Upper lobe of left lung (tissue), 6 donors: ENCODE results near the gene NRXN3. TPM values are rescaled to one million over a fixed set of nuclear protein-coding genes. Genes with fewer than 3 reads are reported as not detected.
"Not testable (repeated sequence)": the region's sequence is repeated elsewhere in the genome, so short reads cannot be mapped to it uniquely, and the experiment has no call there.

ENCODE experiments used
- ATAC-seq, 2 donors: fragments of 200-7000 bp; cut with Tn5 transposase; one replicate each; pipeline ENCODE4 v1.9.1; 2022; ENCODE audit warnings: mild to moderate bottlenecking in 2 of 2, moderate library complexity in 2 of 2; ENCODE audit not compliant: low FRiP score in 2 of 2
- DNase-seq, 2 donors: peaks; one replicate each; pipeline ENCODE4 v3.0.0-alpha.2; 2019 to 2020
- H3K27ac ChIP-seq, 4 donors: fragments of 200-600 bp; sonication (generic); one replicate each; pipeline ENCODE4 v1.5.1; 2016 to 2019
- H3K27me3 ChIP-seq, 4 donors: fragments of 200-600 bp; sonication (generic); one replicate each; pipeline ENCODE4 v1.5.1; 2017 to 2019
- H3K36me3 ChIP-seq, 4 donors: fragments of 200-600 bp; sonication (generic); one replicate each; pipeline ENCODE4 v1.5.1; 2016 to 2019
- H3K4me1 ChIP-seq, 4 donors: fragments of 200-600 bp; sonication (generic); one replicate each; pipeline ENCODE4 v1.5.1; 2018 to 2019
- H3K4me3 ChIP-seq, 4 donors: fragments of 200-600 bp; sonication (generic); one replicate each; pipeline ENCODE4 v1.5.1; 2017 to 2019; ENCODE audit warnings: mild to moderate bottlenecking in 2 of 4, moderate library complexity in 1 of 4
- H3K9me3 ChIP-seq, 4 donors: fragments of 200-600 bp; sonication (generic); one replicate each; pipeline ENCODE4 v1.5.1; 2018 to 2019
- CTCF ChIP-seq, 6 experiments: fragments of 450-650 bp in 4 of 6; fragments of 200-600 bp in 2 of 6; sonication (generic) in 2 of 6; IDR thresholded peaks; one replicate each; pipeline ENCODE4 v1.5.1; 2016 to 2019; ENCODE audit warnings: antibody characterized with exemption in 6 of 6
- EP300 ChIP-seq, 4 donors: sonication (generic); formaldehyde crosslinking; IDR thresholded peaks; one replicate each; pipeline ENCODE4 v1.5.1; 2017; ENCODE audit warnings: antibody characterized with exemption in 4 of 4, control low read depth in 2 of 4
- POLR2A ChIP-seq, 4 donors: fragments of 450-650 bp; IDR thresholded peaks; one replicate each; pipeline ENCODE4 v1.5.1; 2016 to 2017; ENCODE audit warnings: antibody characterized with exemption in 4 of 4, mild to moderate bottlenecking in 2 of 4
- POLR2AphosphoS5 ChIP-seq, 2 donors: sonication (generic); formaldehyde crosslinking; IDR thresholded peaks; one replicate each; pipeline ENCODE4 v1.5.1; 2017; ENCODE audit warnings: antibody characterized with exemption in 2 of 2
- WGBS, 2 donors: methylation state at CpG; one replicate each; pipeline ENCODE4 v1.1.5; 2017 to 2018; 5-methylcytosine and 5-hydroxymethylcytosine counted together
- total RNA-seq, 6 donors: library from RNA; depleted of rRNA in 4 of 6; stranded (reverse); fragments of >200 nt in 4 of 6; gene quantifications; one replicate each; pipeline versions ENCODE4 v1.1.0 to v1.2.1, GENCODE V29; 2016 to 2021
- donor health status: DM: no; HTN: no; CAD: no; lungs with moderate emphysema.
- donor health status: DM: no; HTN: yes; CAD: no; lungs with severe emphysema.

The NRXN3 gene
- total RNA-seq, 6 donors from 2014 or later = 4.4 to 14.9 (median 7.2) TPM

GRCh38 chr14:78524196-78524595 is 354.0 kb downstream of the NRXN3 start:
- H3K36me3 ChIP-seq = no peaks in the 10 kb centered on the region
- H3K9me3 ChIP-seq = no peaks in the 10 kb centered on the region
- H3K4me3 ChIP-seq = no peak overlapping the region
- no peak overlapping the region for H3K27ac ChIP-seq
- H3K27me3 ChIP-seq = no peaks in the 10 kb centered on the region
- 74 to 76% methylated on average over 7 of the region's 7 CpGs for WGBS, 2 donors
- no peak for DNase-seq
- no peaks in the 10 kb centered on the region for H3K4me1 ChIP-seq
- no peak for ATAC-seq
- TF ChIP-seq EP300 (IDR thresholded peaks at IDR 0.05) = no peak
- no peak for TF ChIP-seq CTCF (IDR thresholded peaks at IDR 0.05)
- TF ChIP-seq POLR2AphosphoS5 (IDR thresholded peaks at IDR 0.05) = no peak
- TF ChIP-seq POLR2A (IDR thresholded peaks at IDR 0.05) = no peak

- no peak for ATAC-seq
- no peak for DNase-seq
- H3K4me3 ChIP-seq = no peak overlapping the region
- H3K27me3 ChIP-seq = no peaks in the 10 kb centered on the region
- H3K36me3 ChIP-seq = no peaks in the 10 kb centered on the region
- 87 to 92% methylated on average over 5 of the region's 5 CpGs for WGBS, 2 donors
- no peaks in the 10 kb centered on the region for H3K4me1 ChIP-seq
- H3K9me3 ChIP-seq = no peaks in the 10 kb centered on the region
- no peak overlapping the region for H3K27ac ChIP-seq
- TF ChIP-seq POLR2AphosphoS5 (IDR thresholded peaks at IDR 0.05) (no peak), CTCF (IDR thresholded peaks at IDR 0.05) (no peak), POLR2A (IDR thresholded peaks at IDR 0.05) (no peak), EP300 (IDR thresholded peaks at IDR 0.05) (no peak)
These were observed 354.6 kb downstream of the NRXN3 start for GRCh38 chr14:78524766-78525165.

GRCh38 chr14:78530078-78530477 is 359.9 kb downstream of the NRXN3 start:
- Histone ChIP-seq H3K27me3 (no peaks in the 10 kb centered on the region), H3K27ac (no peak overlapping the region), H3K9me3 (no peaks in the 10 kb centered on the region), H3K36me3 (no peaks in the 10 kb centered on the region), H3K4me1 (no peaks in the 10 kb centered on the region), H3K4me3 (no peak overlapping the region)
- DNase-seq = no peak
- no peak for ATAC-seq
- TF ChIP-seq POLR2A (IDR thresholded peaks at IDR 0.05) = no peak
- no peak for TF ChIP-seq CTCF (IDR thresholded peaks at IDR 0.05)
- TF ChIP-seq EP300 (IDR thresholded peaks at IDR 0.05) = no peak
- TF ChIP-seq POLR2AphosphoS5 (IDR thresholded peaks at IDR 0.05) = no peak
- WGBS, 2 donors = 20 to 22% methylated on average over 2 of the region's 2 CpGs

GRCh38 chr14:78534141-78534540 is 364.0 kb downstream of the NRXN3 start:
- Histone ChIP-seq H3K9me3 (no peaks in the 10 kb centered on the region), H3K4me1 (no peaks in the 10 kb centered on the region), H3K27ac (no peak overlapping the region), H3K27me3 (no peaks in the 10 kb centered on the region), H3K36me3 (no peaks in the 10 kb centered on the region), H3K4me3 (no peak overlapping the region)
- no peak for DNase-seq
- WGBS, 2 donors = 75 to 76% methylated on average over 2 of the region's 2 CpGs
- no peak for ATAC-seq
- TF ChIP-seq CTCF (IDR thresholded peaks at IDR 0.05) (no peak), POLR2AphosphoS5 (IDR thresholded peaks at IDR 0.05) (no peak), POLR2A (IDR thresholded peaks at IDR 0.05) (no peak), EP300 (IDR thresholded peaks at IDR 0.05) (no peak)

- DNase-seq (no peak), ATAC-seq (no peak)
- no peaks in the 10 kb centered on the region for H3K9me3 ChIP-seq
- no peak overlapping the region for H3K4me3 ChIP-seq
- no peaks in the 10 kb centered on the region for H3K4me1 ChIP-seq
- TF ChIP-seq EP300 (IDR thresholded peaks at IDR 0.05) (no peak), POLR2AphosphoS5 (IDR thresholded peaks at IDR 0.05) (no peak), CTCF (IDR thresholded peaks at IDR 0.05) (no peak), POLR2A (IDR thresholded peaks at IDR 0.05) (no peak)
- no peaks in the 10 kb centered on the region for H3K27me3 ChIP-seq
- H3K27ac ChIP-seq = no peak overlapping the region
- no peaks in the 10 kb centered on the region for H3K36me3 ChIP-seq
These were observed 364.9 kb downstream of the NRXN3 start for GRCh38 chr14:78535041-78535440.

GRCh38 chr14:78541788-78542187 is 371.6 kb downstream of the NRXN3 start:
- not testable (repeated sequence) for H3K4me1 ChIP-seq, H3K36me3 ChIP-seq, H3K4me3 ChIP-seq, H3K9me3 ChIP-seq, DNase-seq, H3K27ac ChIP-seq, ATAC-seq, H3K27me3 ChIP-seq
- 83 to 88% methylated on average over 2 of the region's 2 CpGs for WGBS, 2 donors
